T-cell (primary cell): ENCODE measurements around the gene PLEKHA8. TPM values are rescaled to one million over a fixed set of nuclear protein-coding genes. Genes with fewer than 3 reads are reported as not detected.
A peak's percentile ranks its signal among the peaks of the same experiment; 100 is the strongest.

Experiments
- ATAC-seq, 4 experiments: fragments of 200-7000 bp in 3 of 4; fragments of 150-1000 bp in 1 of 4; cut with Tn5 transposase; replicated peaks in 1 of 4; 1 replicate in 3 of 4; 2 replicates in 1 of 4; pipeline ENCODE4 v1.10.0; 2021; ENCODE audit warnings: moderate library complexity in 3 of 4, mild to moderate bottlenecking in 2 of 4, moderate number of reproducible peaks in 1 of 4
- CTCF ChIA-PET, 2 donors: fragments of 300-600 bp; sonication (Branson Sonifier 250); formaldehyde crosslinking; loops; one replicate each; lab custom pipeline; 2022; ENCODE audit warnings: antibody characterized with exemption in 2 of 2; lab: Charles Lee
- POLR2A ChIA-PET, 2 donors: fragments of 300-600 bp; sonication (Branson Sonifier 250); formaldehyde crosslinking; loops; one replicate each; lab custom pipeline; 2022; ENCODE audit warnings: antibody characterized with exemption in 2 of 2; lab: Charles Lee
- DNase-seq, 35 experiments: peaks; one replicate each; pipeline versions ENCODE4 v3.0.0 to v3.0.0-alpha.2; 2013 to 2023
- H3K27ac ChIP-seq: one replicate; pipeline ENCODE4 v1.5.1; 2013; ENCODE audit warnings: low read length
- H3K27me3 ChIP-seq, 2 experiments: replicated peaks in 1 of 2; 1 replicate in 1 of 2; 2 replicates in 1 of 2; pipeline versions ENCODE4 v1.6.1 to v1.7.0; 2013; ENCODE audit warnings: low read length in 1 of 2, mixed read lengths in 1 of 2; ENCODE audit not compliant: control insufficient read depth in 2 of 2, insufficient read depth in 2 of 2; ENCODE audit errors: extremely low read depth in 1 of 2
- H3K36me3 ChIP-seq, 2 donors: 1 replicate in 1 of 2; 2 replicates in 1 of 2; pipeline versions ENCODE4 v1.6.1 to v1.7.0; 2013; ENCODE audit warnings: low read length in 1 of 2; ENCODE audit not compliant: control insufficient read depth in 2 of 2, insufficient read depth in 1 of 2; ENCODE audit errors: extremely low read depth in 1 of 2
- H3K4me1 ChIP-seq, 2 experiments: 1 replicate in 1 of 2; 2 replicates in 1 of 2; pipeline versions ENCODE4 v1.6.1 to v1.7.0; 2013; ENCODE audit warnings: low read length in 2 of 2, mixed read lengths in 1 of 2; ENCODE audit not compliant: insufficient read depth in 2 of 2, control insufficient read depth in 1 of 2; ENCODE audit errors: extremely low read depth in 1 of 2
- H3K4me3 ChIP-seq, 2 donors: 1 replicate in 1 of 2; 2 replicates in 1 of 2; pipeline versions ENCODE4 v1.5.1 to v1.7.0; 2013; ENCODE audit warnings: mild to moderate bottlenecking in 2 of 2, low read length in 1 of 2, moderate library complexity in 1 of 2; ENCODE audit not compliant: control insufficient read depth in 1 of 2; ENCODE audit errors: extremely low read depth in 1 of 2
- H3K9me3 ChIP-seq: 2 replicates; pipeline ENCODE4 v1.7.0; 2013
- H3K27ac Mint-ChIP-seq, 2 donors: one replicate each; pipeline ENCODE4 v1.8.0; 2020 to 2021; ENCODE audit warnings: mild to moderate bottlenecking in 2 of 2, mixed read lengths in 2 of 2
- H3K27me3 Mint-ChIP-seq, 2 donors: one replicate each; pipeline ENCODE4 v1.8.0; 2021 to 2022; ENCODE audit warnings: mixed read lengths in 2 of 2
- H3K36me3 Mint-ChIP-seq: one replicate; pipeline ENCODE4 v1.8.0; 2021; ENCODE audit warnings: mixed read lengths
- H3K4me1 Mint-ChIP-seq, 3 donors: one replicate each; pipeline ENCODE4 v1.8.0; 2020 to 2022; ENCODE audit warnings: mixed read lengths in 3 of 3, mild to moderate bottlenecking in 1 of 3
- H3K4me3 Mint-ChIP-seq, 3 donors: one replicate each; pipeline ENCODE4 v1.8.0; 2020 to 2022; ENCODE audit warnings: mild to moderate bottlenecking in 3 of 3, mixed read lengths in 3 of 3, moderate library complexity in 3 of 3
- H3K9me3 Mint-ChIP-seq, 3 donors: one replicate each; pipeline ENCODE4 v1.8.0; 2020 to 2022; ENCODE audit warnings: mixed read lengths in 3 of 3
- WGBS: methylation state at CpG from one replicate; pipeline ENCODE4 v1.1.5; 2013; ENCODE audit warnings: missing lambda C conversion rate; ENCODE audit not compliant: insufficient coverage; 5-methylcytosine and 5-hydroxymethylcytosine counted together
- total RNA-seq, 35 experiments: library from RNA in 6 of 35; stranded (reverse) in 6 of 35; fragments of 120-200 nt in 1 of 35; gene quantifications; one replicate each; pipeline versions ENCODE4 v1.2.1 to v1.2.4 and lab custom pipeline; 2013 to 2026

Gene PLEKHA8
- total RNA-seq, 5 donors from 2014 or later (not counting 1 experiment from before 2014, with no cell fraction given): 8.6 to 11.2 (median 9.9) TPM

- Histone ChIP-seq H3K36me3 (no peaks in the 10 kb centered on the region), H3K9me3 (no peaks in the 10 kb centered on the region), H3K27me3 (no peaks in the 10 kb centered on the region), H3K4me1 (peaks cover 9 to 20% of the 10 kb centered on the region in 2 experiments), H3K4me3 (peak overlapping the region; percentile 87 to 93), H3K27ac (peak overlapping the region; percentile 61)
- H3K36me3 Mint-ChIP-seq: no peaks in the 10 kb centered on the region
- peaks cover 36 to 49% (median 38%) of the 10 kb centered on the region in 3 donors for H3K4me1 Mint-ChIP-seq
- no peaks in the 10 kb centered on the region for H3K9me3 Mint-ChIP-seq
- ChIA-PET CTCF (interaction anchor here in 1 of 2 donors (0.5 to 1.5 kb wide), 2 partner anchors 35 to 839 kb away, joined by 4 to 8 read pairs; no protein-coding TSS in a partner anchor), POLR2A (interaction anchor here (0.5 to 0.9 kb wide), 3 partner anchors 10 to 109 kb away, joined by 3 to 4 read pairs (median 3); no protein-coding TSS in a partner anchor)
- no peaks in the 10 kb centered on the region for H3K27me3 Mint-ChIP-seq
- WGBS: 0% methylated on average over 1 of the region's 10 CpGs
- no peak overlapping the region for H3K4me3 Mint-ChIP-seq
- DNase-seq (peak in 15 of 35 experiments; percentile 1 to 68 (median 5)), ATAC-seq (peak; percentile 17 to 36 (median 22))
- peak overlapping the region; percentile 82 to 87 for H3K27ac Mint-ChIP-seq
Observed at GRCh38 chr7:30027065-30027456, 1.2 kb upstream of the PLEKHA8 start.

- H3K4me3 ChIP-seq: peak overlapping the region; percentile 87 to 93
- 0% methylated on average over 6 of the region's 9 CpGs for WGBS
- no peaks in the 10 kb centered on the region for H3K9me3 ChIP-seq
- Mint-ChIP-seq H3K9me3 (no peaks in the 10 kb centered on the region), H3K4me1 (peaks cover 42 to 46% (median 42%) of the 10 kb centered on the region in 3 donors), H3K4me3 (no peak overlapping the region), H3K36me3 (no peaks in the 10 kb centered on the region), H3K27me3 (no peaks in the 10 kb centered on the region), H3K27ac (peak overlapping the region; percentile 82 to 87)
- ATAC-seq (no peak), DNase-seq (peak in 1 of 35 experiments; percentile 0)
- peaks cover 9 to 20% of the 10 kb centered on the region in 2 experiments for H3K4me1 ChIP-seq
- H3K27ac ChIP-seq: peak overlapping the region; percentile 56
- CTCF ChIA-PET: interaction anchor here in 1 of 2 donors (0.8 to 1.5 kb wide), 2 partner anchors 34 to 450 kb away, joined by 3 to 8 read pairs; no protein-coding TSS in a partner anchor
- no peaks in the 10 kb centered on the region for H3K36me3 ChIP-seq
- POLR2A ChIA-PET: interaction anchor here (0.5 to 0.7 kb wide), 2 partner anchors 11 to 108 kb away, joined by 3 to 4 read pairs; no protein-coding TSS in a partner anchor
- no peaks in the 10 kb centered on the region for H3K27me3 ChIP-seq
Observed at GRCh38 chr7:30027740-30028215, 434 bp upstream of the PLEKHA8 start.

GRCh38 chr7:30028749-30029635, 780 bp downstream of the PLEKHA8 start:
- H3K9me3 Mint-ChIP-seq: no peaks in the 10 kb centered on the region
- peaks cover 31 to 35% (median 34%) of the 10 kb centered on the region in 3 donors for H3K4me1 Mint-ChIP-seq
- WGBS: 0% methylated on average over 35 of the region's 42 CpGs
- Histone ChIP-seq H3K4me1 (peaks cover 9 to 20% of the 10 kb centered on the region in 2 experiments), H3K36me3 (no peaks in the 10 kb centered on the region), H3K4me3 (peak overlapping the region; percentile 87 to 93), H3K27ac (peak overlapping the region; percentile 54), H3K27me3 (no peaks in the 10 kb centered on the region), H3K9me3 (no peaks in the 10 kb centered on the region)
- ChIA-PET POLR2A (no interaction called here), CTCF (interaction anchor here in 1 of 2 donors (1.4 kb wide), 1 partner anchor 33 kb away, joined by 9 read pairs; no protein-coding TSS in a partner anchor)
- no peak overlapping the region for H3K4me3 Mint-ChIP-seq
- no peaks in the 10 kb centered on the region for H3K36me3 Mint-ChIP-seq
- ATAC-seq (peak; percentile 9 to 20 (median 15)), DNase-seq (peak in 27 of 35 experiments; percentile 1 to 58 (median 11))
- no peaks in the 10 kb centered on the region for H3K27me3 Mint-ChIP-seq
- peak overlapping the region in 1 of 2 donors; percentile 67 for H3K27ac Mint-ChIP-seq

DNA sequence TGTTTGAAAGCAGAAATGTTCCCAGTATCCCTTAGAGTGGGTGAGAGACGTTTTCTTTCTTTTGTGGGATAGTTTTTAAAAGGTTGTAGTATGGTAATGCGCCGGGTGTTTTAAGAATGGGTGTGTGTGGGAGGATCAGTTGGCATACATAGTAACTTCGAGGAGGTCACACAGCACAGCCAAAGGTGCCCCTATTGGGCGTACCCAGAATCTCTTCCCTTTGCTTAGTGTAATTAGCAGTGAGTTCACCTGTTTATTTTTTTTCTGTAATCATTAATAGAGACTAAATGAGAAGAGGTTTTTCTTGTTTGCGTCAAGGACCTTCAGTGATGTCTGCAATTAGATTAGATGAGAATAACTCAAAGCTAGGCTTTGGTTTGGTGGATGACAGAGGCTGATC, 1.5 kb downstream of the PLEKHA8 start:
- H3K27me3 Mint-ChIP-seq: no peaks in the 10 kb centered on the region
- Histone ChIP-seq H3K27me3 (no peaks in the 10 kb centered on the region), H3K9me3 (no peaks in the 10 kb centered on the region), H3K27ac (no peak overlapping the region), H3K4me1 (peaks cover 9 to 17% of the 10 kb centered on the region in 2 experiments), H3K36me3 (no peaks in the 10 kb centered on the region), H3K4me3 (no peak overlapping the region)
- peaks cover 6% of the 10 kb centered on the region for H3K36me3 Mint-ChIP-seq
- H3K27ac Mint-ChIP-seq: peak overlapping the region in 1 of 2 donors; percentile 67
- H3K4me3 Mint-ChIP-seq: no peak overlapping the region
- no peaks in the 10 kb centered on the region for H3K9me3 Mint-ChIP-seq
- WGBS: 17% methylated on average over 2 of the region's 6 CpGs
- peaks cover 28 to 32% (median 28%) of the 10 kb centered on the region in 3 donors for H3K4me1 Mint-ChIP-seq
- no peak for ATAC-seq
- ChIA-PET POLR2A (interaction anchor here (0.6 kb wide), 2 partner anchors 11 to 32 kb away, joined by 3 read pairs; no protein-coding TSS in a partner anchor), CTCF (interaction anchor here in 1 of 2 donors (1.4 kb wide), 1 partner anchor 32 kb away, joined by 9 read pairs; no protein-coding TSS in a partner anchor)
- DNase-seq: peak in 6 of 35 experiments; percentile 6 to 32 (median 8)

GRCh38 chr7:30032310-30033125, 4.3 kb downstream of the PLEKHA8 start:
- CTCF ChIA-PET: interaction anchor here in 1 of 2 donors (0.8 to 1.6 kb wide), 2 partner anchors 29 to 44 kb away, joined by 3 to 6 read pairs; no protein-coding TSS in a partner anchor
- H3K27me3 ChIP-seq: no peaks in the 10 kb centered on the region
- DNase-seq (no peak), ATAC-seq (no peak)
- H3K36me3 Mint-ChIP-seq: peaks cover 11% of the 10 kb centered on the region
- no peak overlapping the region for H3K4me3 ChIP-seq
- H3K4me1 Mint-ChIP-seq: peaks cover 9 to 12% (median 10%) of the 10 kb centered on the region in 3 donors
- no peaks in the 10 kb centered on the region for H3K9me3 ChIP-seq
- no peaks in the 10 kb centered on the region for H3K9me3 Mint-ChIP-seq
- H3K4me3 Mint-ChIP-seq: no peak overlapping the region
- H3K27ac ChIP-seq: no peak overlapping the region
- no peaks in the 10 kb centered on the region for H3K27me3 Mint-ChIP-seq
- POLR2A ChIA-PET: no interaction called here
- no CpG with 5 or more reads among the region's 4 CpGs for WGBS
- H3K27ac Mint-ChIP-seq: peak overlapping the region in 1 of 2 donors; percentile 13
- no peaks in the 10 kb centered on the region for H3K36me3 ChIP-seq
- H3K4me1 ChIP-seq: peaks cover 9% of the 10 kb centered on the region in 2 experiments
